Femur (tissue), 1 donor: ENCODE results near the gene HTRA1.
A peak's percentile ranks its signal among the peaks of the same experiment; 100 is the strongest.

Experiments
- DNase-seq: peaks from one replicate; pipeline ENCODE4 v3.0.0-alpha.2; 2017

Gene HTRA1

DNA sequence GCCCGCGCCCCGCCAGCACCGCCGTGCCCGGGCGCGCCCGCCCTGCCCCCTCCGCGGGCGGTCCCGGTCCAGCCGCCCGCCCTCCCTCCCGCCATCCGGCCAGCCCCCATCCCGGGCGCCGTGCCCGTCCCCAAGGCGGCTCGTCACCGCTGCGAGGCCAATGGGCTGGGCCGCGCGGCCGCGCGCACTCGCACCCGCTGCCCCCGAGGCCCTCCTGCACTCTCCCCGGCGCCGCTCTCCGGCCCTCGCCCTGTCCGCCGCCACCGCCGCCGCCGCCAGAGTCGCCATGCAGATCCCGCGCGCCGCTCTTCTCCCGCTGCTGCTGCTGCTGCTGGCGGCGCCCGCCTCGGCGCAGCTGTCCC is at the start of gene HTRA1:
Gene HTRA1 (plus strand): TSS at position 187 of the 362 bp plus-strand sequence. CDS start 100 bp downstream, at position 287.
- DNase-seq: peak; percentile 84

DNA sequence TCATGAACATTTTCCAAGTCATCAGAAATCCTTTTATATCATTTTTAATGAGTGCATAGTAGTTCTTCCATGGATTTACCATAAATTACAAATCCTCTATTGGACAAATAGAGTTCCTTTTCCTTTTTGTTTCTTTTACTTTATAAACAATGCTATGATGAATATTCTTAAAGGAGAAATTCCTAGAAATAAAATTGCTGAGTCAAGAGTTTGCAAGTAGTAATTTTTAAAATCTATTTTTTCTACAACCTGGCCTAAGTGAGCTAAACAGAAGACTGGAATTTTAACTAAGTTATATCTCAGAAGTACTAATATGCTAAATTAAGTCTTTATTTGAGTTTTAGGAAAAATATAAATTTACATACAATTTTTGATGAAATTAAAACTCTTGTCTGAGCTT is 48.0 kb upstream of the HTRA1 start:
- DNase-seq: no peak

GRCh38 chr10:122417667-122418066 is 43.7 kb upstream of the HTRA1 start:
- DNase-seq: no peak

DNA sequence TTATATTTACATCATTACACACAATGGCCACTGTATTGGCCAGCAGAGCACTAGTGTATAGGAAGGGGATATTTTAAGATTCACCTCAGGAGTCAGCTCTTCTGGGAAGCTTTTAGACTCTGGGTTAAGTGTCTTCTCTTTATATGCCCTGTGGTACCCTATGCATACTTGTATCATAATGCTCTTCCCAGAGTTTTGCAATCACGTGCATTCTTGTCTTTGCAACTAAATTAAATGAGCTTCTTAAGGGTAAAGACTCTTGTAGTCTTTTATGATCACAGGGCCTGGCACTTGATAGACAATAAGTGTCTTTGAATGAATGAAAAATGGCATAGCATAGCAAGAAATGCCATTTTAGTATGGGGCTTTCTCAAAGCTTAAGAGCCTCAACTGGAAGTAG is 42.3 kb upstream of the HTRA1 start:
- no peak for DNase-seq

- peak; percentile 41 for DNase-seq
Measured at GRCh38 chr10:122419876-122420623, 41.3 kb upstream of the HTRA1 start.

DNA sequence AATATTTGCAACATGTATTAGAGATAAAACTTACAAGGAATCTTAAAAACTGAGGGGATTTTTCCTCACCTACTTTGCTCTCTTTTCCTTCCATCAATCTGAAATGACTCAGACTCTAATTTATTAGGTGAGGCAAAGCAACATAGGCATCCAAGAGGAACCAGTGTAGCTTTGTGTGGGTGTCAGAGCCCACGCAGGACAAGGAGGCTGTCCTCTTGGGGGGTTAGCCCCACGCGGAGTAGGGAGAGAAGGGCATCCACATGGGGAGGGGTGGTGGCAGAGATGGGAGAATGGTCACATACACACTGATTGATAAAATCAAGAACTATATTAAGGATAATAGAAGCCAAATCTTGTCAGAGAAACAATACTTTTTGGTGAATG is 40.7 kb upstream of the HTRA1 start:
- DNase-seq: no peak

GRCh38 chr10:122421054-122421625 is 40.2 kb upstream of the HTRA1 start:
- DNase-seq: no peak

GRCh38 chr10:122421742-122422141 is 39.6 kb upstream of the HTRA1 start:
- DNase-seq: no peak

DNA sequence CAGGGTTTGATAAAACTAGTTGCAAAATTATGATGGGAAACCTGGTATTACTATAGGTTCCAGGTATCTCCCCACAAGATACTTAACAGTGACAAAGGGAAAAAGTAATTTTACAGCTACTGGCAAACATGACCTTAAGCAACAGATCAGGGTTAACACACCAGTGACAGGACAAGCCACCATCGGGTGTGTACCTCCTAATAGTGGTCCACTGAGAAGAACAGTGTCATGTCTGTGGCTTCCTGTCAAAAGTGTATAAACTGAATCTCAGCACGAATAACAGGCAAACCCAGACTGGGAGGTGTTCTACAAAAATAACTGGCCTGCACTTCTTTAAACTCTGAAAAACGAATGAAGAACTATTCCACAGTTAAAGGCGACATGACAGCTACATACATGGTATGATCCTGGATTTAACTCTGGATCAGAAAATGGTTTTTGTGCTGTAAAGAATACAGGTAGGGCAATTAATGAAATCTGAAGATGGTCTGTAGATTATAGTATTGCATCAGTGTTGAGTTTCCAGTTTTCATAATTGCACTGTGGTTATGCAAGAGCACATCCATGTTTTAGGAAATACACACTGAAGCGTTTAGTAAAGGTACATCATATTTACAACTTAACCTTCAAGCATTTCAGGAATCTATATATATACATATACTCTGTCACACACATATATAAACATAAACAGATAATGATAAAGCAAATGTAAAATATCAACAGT is 38.9 kb upstream of the HTRA1 start:
- no peak for DNase-seq

- no peak for DNase-seq
Measured at GRCh38 chr10:122424059-122424458, 37.3 kb upstream of the HTRA1 start.

GRCh38 chr10:122426829-122427228 is 34.5 kb upstream of the HTRA1 start:
- DNase-seq: no peak

DNA sequence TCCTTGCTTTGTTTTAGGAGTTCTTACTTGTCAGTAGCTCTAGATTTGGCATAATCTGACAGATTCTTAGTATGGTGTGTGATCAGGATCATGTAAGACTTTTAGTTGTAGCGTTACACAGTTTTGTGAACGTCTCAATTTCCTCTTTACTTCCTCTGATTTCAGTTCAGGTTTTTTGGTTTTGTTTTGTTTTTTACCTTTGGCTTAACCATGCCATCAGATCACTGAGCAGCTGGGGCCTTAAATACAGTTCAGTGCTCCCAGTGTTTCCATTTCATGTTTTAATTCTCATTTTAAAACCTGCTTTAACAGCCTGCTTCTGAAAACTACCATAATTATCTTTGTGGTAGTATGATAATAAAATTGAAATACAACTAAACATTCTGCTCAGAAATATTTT is 34.1 kb upstream of the HTRA1 start:
- DNase-seq: no peak

DNA sequence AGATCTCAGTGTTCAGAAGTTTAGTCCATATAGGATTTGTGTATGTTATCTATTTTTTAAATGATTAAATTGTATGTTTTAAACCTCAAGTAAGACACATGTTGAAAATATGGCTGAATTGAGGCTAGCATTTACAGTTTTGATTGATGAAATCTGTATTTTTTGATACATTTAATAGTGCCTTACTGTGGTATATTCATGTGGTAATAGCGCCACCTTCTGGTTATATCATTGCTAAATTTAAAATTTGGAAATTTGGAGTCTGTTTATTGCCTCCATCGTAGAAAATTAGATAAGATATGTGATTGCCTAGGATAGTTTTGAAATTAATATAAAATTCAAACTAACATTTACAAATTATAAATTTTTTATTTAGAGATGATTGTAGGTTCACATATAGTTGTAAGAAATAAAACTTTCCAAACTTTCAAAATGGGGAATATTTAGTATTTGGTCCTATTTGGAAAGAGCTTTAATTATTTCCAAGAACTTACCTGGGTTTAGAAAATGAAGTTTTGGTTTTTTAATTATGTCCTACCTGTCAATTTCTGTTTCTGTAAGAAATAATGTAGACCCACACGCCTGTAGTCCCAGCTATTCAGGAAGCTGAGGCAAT is 26.0 kb upstream of the HTRA1 start:
- no peak for DNase-seq

DNA sequence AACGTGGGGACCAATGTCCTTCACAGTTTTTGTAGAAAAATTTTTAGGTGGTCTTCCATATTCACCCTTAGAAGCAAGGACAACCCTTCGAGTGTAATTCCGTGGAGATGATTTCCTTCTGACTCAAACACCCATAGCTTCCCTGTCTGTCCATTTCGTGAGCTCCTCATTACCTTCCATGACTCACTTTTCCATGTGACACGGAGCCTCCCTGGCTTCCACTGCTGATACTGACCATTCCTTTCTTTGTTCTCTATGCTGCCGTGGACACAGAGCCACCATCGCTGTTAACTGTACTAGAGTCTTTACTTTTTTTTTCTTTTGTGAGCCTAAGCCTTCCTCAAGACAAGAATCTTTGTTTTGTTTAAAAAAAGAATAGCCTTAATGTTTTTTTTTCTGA is 19.4 kb upstream of the HTRA1 start:
- DNase-seq: no peak

DNA sequence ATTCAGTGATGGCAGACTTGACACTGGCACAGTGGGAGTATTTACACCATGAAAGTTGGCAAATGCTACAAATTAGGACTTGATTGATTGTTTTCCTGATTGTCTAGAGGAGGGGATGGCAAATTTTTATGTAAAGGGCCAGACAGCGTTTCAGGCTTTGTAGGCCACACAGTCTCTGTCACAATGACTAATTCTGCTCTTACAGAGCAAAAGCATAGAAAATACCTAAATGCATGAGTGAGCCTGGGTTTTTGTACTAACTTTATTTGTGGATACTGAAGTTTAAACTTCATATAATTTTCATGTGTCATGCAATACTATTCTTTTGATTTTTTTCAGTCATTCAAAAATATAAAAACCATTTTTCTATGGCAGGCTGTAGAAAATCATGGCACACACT is 15.9 kb upstream of the HTRA1 start:
- DNase-seq: no peak

- no peak for DNase-seq
Measured at GRCh38 chr10:122445904-122446303, 15.4 kb upstream of the HTRA1 start.

GRCh38 chr10:122446668-122447423 is 14.5 kb upstream of the HTRA1 start:
- DNase-seq: no peak

DNA sequence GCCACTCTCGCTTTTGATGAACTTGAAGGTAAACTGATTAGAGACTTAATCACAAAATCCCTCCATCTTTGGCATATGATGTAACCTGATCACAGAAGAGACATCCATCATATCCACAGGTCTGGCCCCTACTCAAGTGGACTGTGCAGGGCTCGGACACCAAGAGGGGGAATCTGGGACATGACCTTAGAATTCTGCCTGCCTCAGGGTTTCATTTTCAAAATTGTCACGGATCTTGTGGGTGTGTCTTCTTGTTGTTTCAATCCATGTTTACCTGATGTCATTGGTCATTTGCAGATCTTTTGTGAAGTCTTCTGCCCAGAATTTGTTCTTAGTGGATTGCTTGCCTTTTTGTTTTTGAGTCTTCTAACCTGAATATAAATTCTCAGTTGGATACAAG is 12.8 kb upstream of the HTRA1 start:
- DNase-seq: no peak

DNA sequence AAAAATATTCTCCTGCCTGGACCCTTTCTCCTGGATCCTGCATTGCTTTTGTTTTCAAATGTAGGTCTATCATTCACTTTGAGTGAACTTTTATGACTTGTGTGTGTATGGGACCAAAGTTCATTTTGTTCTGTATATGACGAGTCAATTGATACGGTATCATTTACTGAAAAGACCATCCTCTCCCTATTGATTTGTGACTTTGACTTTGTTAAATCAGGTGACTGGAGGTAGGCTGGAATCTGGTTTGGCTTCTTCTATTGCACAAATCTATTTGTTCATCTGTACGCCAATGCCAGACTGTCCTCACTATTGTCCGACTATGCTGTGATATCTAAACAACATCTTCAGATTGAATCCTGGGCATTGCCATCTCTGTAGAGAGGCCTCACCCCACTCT is 12.2 kb upstream of the HTRA1 start:
- DNase-seq: no peak

DNA sequence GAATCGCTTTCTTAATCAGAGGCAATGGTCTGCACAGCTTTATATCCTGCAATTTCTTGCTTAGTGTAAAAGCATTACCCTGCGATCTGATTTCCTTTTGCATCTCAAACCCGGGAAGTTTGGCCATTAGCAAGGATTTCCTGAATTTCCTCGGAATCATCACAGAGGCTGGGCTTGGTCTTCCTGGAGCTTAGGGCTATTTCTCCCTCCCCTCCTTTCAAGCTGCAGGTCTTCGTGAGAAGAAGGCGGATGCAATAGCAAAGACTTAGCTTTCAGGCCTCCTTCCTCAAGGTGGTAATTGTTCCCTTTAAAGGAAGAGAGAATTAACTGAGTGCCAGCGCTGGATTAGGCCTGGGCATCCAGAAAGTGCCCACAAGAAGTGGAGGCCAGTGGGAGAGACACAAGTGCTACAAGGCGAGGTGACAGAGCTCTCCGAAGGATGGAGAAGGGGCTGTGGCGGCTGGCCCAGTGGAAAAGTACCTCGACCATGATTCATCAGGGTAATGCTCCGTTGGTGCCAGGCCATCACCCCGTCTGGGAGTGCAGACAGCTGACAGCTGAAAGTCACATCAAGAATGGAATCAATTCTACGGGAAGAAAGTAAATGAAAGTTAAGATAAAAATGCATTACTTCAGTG is 10.9 kb upstream of the HTRA1 start:
- peak; percentile 47 for DNase-seq

DNA sequence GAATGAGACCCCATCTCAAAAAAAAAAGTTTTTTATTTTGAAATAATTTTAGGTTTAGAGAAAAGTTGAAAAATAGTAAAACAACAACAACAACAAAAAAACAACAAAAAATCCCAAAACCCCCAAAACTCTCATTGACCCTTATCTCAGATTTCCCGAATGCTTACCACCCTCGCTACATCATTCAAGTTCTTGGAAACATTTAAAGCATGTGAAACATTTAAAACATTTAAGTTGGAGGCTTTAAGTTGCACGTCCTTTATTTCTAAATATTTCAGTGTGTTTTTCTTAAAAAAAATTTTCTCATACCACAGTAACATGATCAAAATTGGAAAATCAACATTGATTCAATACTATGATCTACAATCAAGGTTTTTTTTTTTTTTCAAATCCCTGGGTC is 7.3 kb upstream of the HTRA1 start:
- no peak for DNase-seq

DNA sequence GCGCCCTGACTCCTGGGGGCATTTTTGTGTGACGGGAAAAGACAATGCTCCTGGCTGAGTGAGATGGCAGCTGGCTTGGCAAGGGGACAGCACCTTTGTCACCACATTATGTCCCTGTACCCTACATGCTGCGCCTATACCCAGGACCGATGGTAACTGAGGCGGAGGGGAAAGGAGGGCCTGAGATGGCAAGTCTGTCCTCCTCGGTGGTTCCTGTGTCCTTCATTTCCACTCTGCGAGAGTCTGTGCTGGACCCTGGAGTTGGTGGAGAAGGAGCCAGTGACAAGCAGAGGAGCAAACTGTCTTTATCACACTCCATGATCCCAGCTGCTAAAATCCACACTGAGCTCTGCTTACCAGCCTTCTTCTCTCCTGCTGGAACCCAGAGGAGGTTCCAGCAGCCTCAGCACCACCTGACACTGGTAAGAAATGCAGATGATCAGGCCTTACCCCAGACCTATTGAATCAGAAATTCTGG is 6.7 kb upstream of the HTRA1 start, which contains the start of gene ARMS2:
Gene ARMS2 (plus strand): TSS at position 51 of the 478 bp plus-strand sequence. CDS start 75 bp downstream, at position 126.
- no peak for DNase-seq
